Lung (tissue), 12 donors: ENCODE results near the gene NECTIN3. TPM values are rescaled to one million over a fixed set of nuclear protein-coding genes. Genes with fewer than 3 reads are reported as not detected.

Experiments used
- ATAC-seq: fragments of 200-7000 bp; cut with Tn5 transposase; one replicate; pipeline ENCODE4 v1.9.1; 2020; ENCODE audit warnings: moderate number of reproducible peaks; ENCODE audit not compliant: insufficient read depth, low FRiP score
- DNase-seq, 3 donors: peaks; one replicate each; pipeline ENCODE4 v3.0.0-alpha.2; 2013 to 2017
- H3K27ac ChIP-seq, 2 donors: one replicate each; pipeline ENCODE4 v1.5.1; 2013; ENCODE audit warnings: mild to moderate bottlenecking in 2 of 2, moderate library complexity in 2 of 2, control low read depth in 1 of 2, inconsistent platforms in 1 of 2, low read depth in 1 of 2, low read length in 1 of 2
- H3K27me3 ChIP-seq, 3 donors: one replicate each; pipeline ENCODE4 v1.5.1; 2013; ENCODE audit warnings: low read length in 2 of 3; ENCODE audit not compliant: control insufficient read depth in 3 of 3, insufficient read depth in 3 of 3
- H3K36me3 ChIP-seq, 4 donors: one replicate each; pipeline ENCODE4 v1.5.1; 2013; ENCODE audit warnings: low read length in 4 of 4, mild to moderate bottlenecking in 1 of 4, moderate library complexity in 1 of 4; ENCODE audit not compliant: control insufficient read depth in 4 of 4, insufficient read depth in 4 of 4
- H3K4me1 ChIP-seq, 5 donors: one replicate each; pipeline ENCODE4 v1.5.1; 2013; ENCODE audit warnings: low read length in 5 of 5, mild to moderate bottlenecking in 2 of 5, moderate library complexity in 1 of 5; ENCODE audit not compliant: control insufficient read depth in 5 of 5, insufficient read depth in 5 of 5
- H3K4me3 ChIP-seq: one replicate; pipeline ENCODE4 v1.5.1; 2013; ENCODE audit warnings: mild to moderate bottlenecking, control low read depth, moderate library complexity
- H3K9ac ChIP-seq, 2 donors: one replicate each; pipeline ENCODE4 v1.5.1; 2013; ENCODE audit warnings: low read length in 2 of 2, control low read depth in 1 of 2; ENCODE audit not compliant: insufficient read depth in 1 of 2
- H3K9me3 ChIP-seq, 4 donors: one replicate each; pipeline ENCODE4 v1.5.1; 2013; ENCODE audit warnings: low read length in 3 of 4, mild to moderate bottlenecking in 1 of 4, moderate library complexity in 1 of 4; ENCODE audit not compliant: control insufficient read depth in 4 of 4, insufficient read depth in 3 of 4
- WGBS, 2 donors: extraction: QIAGEN DNeasy Blood & Tissue Kit; methylation state at CpG; one replicate each; pipeline ENCODE4 v1.1.7; 2013; 5-methylcytosine and 5-hydroxymethylcytosine counted together
- polyA plus RNA-seq, 2 donors: library from polyadenylated mRNA; stranded (reverse); fragments of 200-250 nt; gene quantifications; one replicate each; pipeline ENCODE4 v1.2.1, GENCODE V29; 2013
- total RNA-seq, 2 donors: library from RNA; depleted of rRNA in 1 of 2; stranded (reverse); fragments of >200 nt in 1 of 2; gene quantifications; one replicate each; pipeline ENCODE4 v1.2.1, GENCODE V29; 2014 to 2021
- TF ChIP-seq, protein P1 (sequence below): IDR thresholded peaks from 2 replicates; pipeline ENCODE4 v1.5.1; 2012; ENCODE audit warnings: mild to moderate bottlenecking; ENCODE audit errors: control extremely low read depth, extremely low read depth
- donor health status: control.
- donor health status: control.
- donor health status: Bipolar disorder and iron deficiency.
- donor health status: healthy.
- donor health status: DM: yes; HTN: yes; CAD: no.

NECTIN3 gene
- total and polyA plus RNA-seq, 4 donors, result 3.9 to 43.2 (median 12.3) TPM

DNA sequence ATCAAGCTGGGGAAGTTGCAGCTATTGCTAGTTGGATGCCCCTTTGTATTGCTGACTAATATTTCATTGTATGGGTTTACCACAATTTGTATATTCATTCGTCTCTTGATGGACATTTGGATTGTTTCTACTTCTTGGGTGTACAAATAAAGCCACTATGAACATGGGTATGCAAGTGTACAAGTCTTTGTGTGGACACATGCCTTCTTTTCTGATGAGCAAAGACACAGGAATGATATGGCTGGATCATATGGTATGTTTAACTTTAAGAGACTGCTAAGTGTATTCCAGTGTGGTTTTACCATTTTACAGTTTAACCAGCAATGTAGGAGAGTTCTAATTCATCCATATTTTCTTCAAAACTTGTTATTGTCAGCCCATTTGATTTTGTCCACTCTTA, 32.2 kb downstream of the NECTIN3 start:
- no peaks in the 10 kb centered on the region for H3K27me3 ChIP-seq
- H3K4me1 ChIP-seq, result peaks cover 0 to 10% (median 4%) of the 10 kb centered on the region in 5 donors
- TF ChIP-seq, protein P1, sequence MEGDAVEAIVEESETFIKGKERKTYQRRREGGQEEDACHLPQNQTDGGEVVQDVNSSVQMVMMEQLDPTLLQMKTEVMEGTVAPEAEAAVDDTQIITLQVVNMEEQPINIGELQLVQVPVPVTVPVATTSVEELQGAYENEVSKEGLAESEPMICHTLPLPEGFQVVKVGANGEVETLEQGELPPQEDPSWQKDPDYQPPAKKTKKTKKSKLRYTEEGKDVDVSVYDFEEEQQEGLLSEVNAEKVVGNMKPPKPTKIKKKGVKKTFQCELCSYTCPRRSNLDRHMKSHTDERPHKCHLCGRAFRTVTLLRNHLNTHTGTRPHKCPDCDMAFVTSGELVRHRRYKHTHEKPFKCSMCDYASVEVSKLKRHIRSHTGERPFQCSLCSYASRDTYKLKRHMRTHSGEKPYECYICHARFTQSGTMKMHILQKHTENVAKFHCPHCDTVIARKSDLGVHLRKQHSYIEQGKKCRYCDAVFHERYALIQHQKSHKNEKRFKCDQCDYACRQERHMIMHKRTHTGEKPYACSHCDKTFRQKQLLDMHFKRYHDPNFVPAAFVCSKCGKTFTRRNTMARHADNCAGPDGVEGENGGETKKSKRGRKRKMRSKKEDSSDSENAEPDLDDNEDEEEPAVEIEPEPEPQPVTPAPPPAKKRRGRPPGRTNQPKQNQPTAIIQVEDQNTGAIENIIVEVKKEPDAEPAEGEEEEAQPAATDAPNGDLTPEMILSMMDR, result no peak
- peaks cover 0 to 4% (median 2%) of the 10 kb centered on the region in 4 donors for H3K9me3 ChIP-seq
- peaks cover 0 to 3% (median 1%) of the 10 kb centered on the region in 4 donors for H3K36me3 ChIP-seq
- no peak overlapping the region for H3K27ac ChIP-seq
- ATAC-seq, result no peak
- H3K4me3 ChIP-seq, result no peak overlapping the region
- WGBS, 2 donors, result 80 to 85% methylated on average over 1 of the region's 1 CpG
- no peak overlapping the region for H3K9ac ChIP-seq
- no peak for DNase-seq

DNA sequence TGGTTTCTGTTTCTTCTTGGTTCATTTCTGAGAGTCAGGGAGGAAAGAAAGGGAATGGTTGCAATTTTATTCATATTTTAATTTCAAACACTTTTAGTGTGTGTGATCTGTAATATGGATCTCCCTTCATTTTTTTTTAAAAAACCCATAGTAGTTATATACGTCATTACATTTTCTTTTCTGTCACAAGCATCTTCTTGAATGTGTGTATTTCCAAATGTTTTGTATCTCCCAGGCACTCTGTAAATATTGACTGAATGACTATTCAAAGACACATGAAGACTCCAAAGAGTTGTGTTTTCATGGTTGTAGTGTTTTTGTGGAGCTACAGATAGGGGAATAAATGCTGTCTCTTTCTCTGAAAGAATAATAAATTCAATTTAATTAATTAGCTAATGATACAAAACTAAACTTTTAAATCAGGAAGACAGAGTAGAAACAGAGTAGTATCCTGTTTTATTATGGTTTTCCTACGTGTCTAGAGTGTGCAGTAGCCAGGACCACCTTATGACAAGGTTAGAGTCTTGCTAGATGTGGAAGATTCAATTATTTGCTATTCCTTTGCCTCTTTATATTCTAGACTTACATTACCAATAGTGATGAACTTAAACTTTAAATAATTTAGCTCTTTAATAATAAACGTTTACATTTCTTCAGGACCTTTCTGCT, 35.5 kb downstream of the NECTIN3 start:
- Histone ChIP-seq H3K9ac (no peak overlapping the region), H3K4me1 (peaks cover 0 to 10% (median 4%) of the 10 kb centered on the region in 5 donors), H3K27ac (no peak overlapping the region), H3K4me3 (no peak overlapping the region), H3K9me3 (peaks cover 0 to 4% (median 2%) of the 10 kb centered on the region in 4 donors), H3K36me3 (peaks cover 0 to 3% (median 1%) of the 10 kb centered on the region in 4 donors), H3K27me3 (no peaks in the 10 kb centered on the region)
- TF ChIP-seq, protein P1, result no peak
- WGBS, 2 donors, result 60 to 68% methylated on average over 3 of the region's 3 CpGs
- no peak for ATAC-seq
- no peak for DNase-seq

DNA sequence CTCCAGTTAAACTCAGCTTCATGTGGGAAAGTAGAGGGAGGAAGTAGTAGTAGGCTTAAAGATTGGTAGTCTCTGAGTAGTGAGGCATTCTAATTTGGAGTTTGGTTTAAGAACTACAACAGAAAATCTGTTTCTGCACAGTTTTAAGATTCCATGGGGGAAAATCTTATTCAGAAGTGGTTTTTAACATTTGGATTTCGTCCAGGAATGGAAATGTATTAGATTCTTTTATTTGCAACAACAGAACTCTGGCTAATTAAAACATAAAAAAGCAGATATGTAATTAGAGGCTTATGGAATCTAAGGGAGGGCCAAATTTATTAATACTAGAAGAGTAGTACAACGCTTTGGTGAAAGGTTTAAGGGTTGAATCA, 36.0 kb downstream of the NECTIN3 start:
- Histone ChIP-seq H3K27me3 (no peaks in the 10 kb centered on the region), H3K36me3 (peaks cover 0 to 3% (median 1%) of the 10 kb centered on the region in 4 donors), H3K4me1 (peaks cover 0 to 10% (median 4%) of the 10 kb centered on the region in 5 donors), H3K9me3 (peaks cover 0 to 4% (median 2%) of the 10 kb centered on the region in 4 donors), H3K27ac (no peak overlapping the region), H3K4me3 (no peak overlapping the region), H3K9ac (no peak overlapping the region)
- TF ChIP-seq, protein P1, result no peak
- WGBS, 2 donors, result 60 to 65% methylated on average over 2 of the region's 2 CpGs
- DNase-seq (peak in 1 of 3 donors; percentile 31), ATAC-seq (no peak)
